ENCODE data around the gene GSTO2.

- TF ChIP-seq CTCF (IDR thresholded peaks at IDR 0.05) (no peak), POLR2A (IDR thresholded peaks at IDR 0.05) (no peak)
Measured at GRCh38 chr10:104317726-104318299, 48.8 kb downstream of the GSTO2 start.

Data from transverse colon (tissue), 3 donors.